Trophoblast cell (in vitro differentiated cells and primary cell): Measurements from ENCODE around the gene IDH3A.

Experiments
- DNase-seq, 2 donors: peaks; one replicate each; pipeline ENCODE4 v3.0.0-alpha.2; 2016
- H2AFZ ChIP-seq: 2 replicates; pipeline ENCODE4 v1.6.1; 2013; ENCODE audit warnings: low read length, moderate library complexity, mild to moderate bottlenecking; ENCODE audit not compliant: insufficient read depth, poor library complexity
- H2AK5ac ChIP-seq: 2 replicates; pipeline ENCODE4 v1.6.1; 2013; ENCODE audit warnings: mild to moderate bottlenecking, low read length
- H2BK120ac ChIP-seq: 2 replicates; pipeline ENCODE4 v1.6.1; 2013; ENCODE audit warnings: low read length, mild to moderate bottlenecking, moderate library complexity; ENCODE audit not compliant: insufficient read depth, poor library complexity
- H2BK12ac ChIP-seq: 2 replicates; pipeline ENCODE4 v1.6.1; 2013; ENCODE audit warnings: mild to moderate bottlenecking, low read length, moderate library complexity
- H2BK5ac ChIP-seq: 2 replicates; pipeline ENCODE4 v1.6.1; 2013; ENCODE audit warnings: low read length, low read depth, moderate library complexity, mild to moderate bottlenecking; ENCODE audit not compliant: poor library complexity
- H3K14ac ChIP-seq: 2 replicates; pipeline ENCODE4 v1.6.1; 2013; ENCODE audit warnings: mild to moderate bottlenecking, low read length
- H3K18ac ChIP-seq: 2 replicates; pipeline ENCODE4 v1.6.1; 2013; ENCODE audit warnings: mild to moderate bottlenecking, low read length
- H3K23ac ChIP-seq: 2 replicates; pipeline ENCODE4 v1.6.1; 2013; ENCODE audit warnings: low read length
- H3K27ac ChIP-seq: 2 replicates; pipeline ENCODE4 v1.5.1; 2013; ENCODE audit warnings: low read depth, mild to moderate bottlenecking, inconsistent platforms, low read length, moderate library complexity
- H3K27me3 ChIP-seq: 2 replicates; pipeline ENCODE4 v1.6.1; 2013; ENCODE audit warnings: inconsistent platforms, mild to moderate bottlenecking, low read length, moderate library complexity; ENCODE audit not compliant: insufficient read depth
- H3K36me3 ChIP-seq, 2 experiments: 1 replicate in 1 of 2; 2 replicates in 1 of 2; pipeline ENCODE4 v1.6.1; 2013; ENCODE audit warnings: low read length in 2 of 2, mild to moderate bottlenecking in 2 of 2, moderate library complexity in 1 of 2; ENCODE audit not compliant: insufficient read depth in 2 of 2, control insufficient read depth in 1 of 2
- H3K4ac ChIP-seq: 2 replicates; pipeline ENCODE4 v1.6.1; 2013; ENCODE audit warnings: low read depth, mild to moderate bottlenecking, low read length, moderate library complexity
- H3K4me1 ChIP-seq, 2 experiments: 1 replicate in 1 of 2; 2 replicates in 1 of 2; pipeline ENCODE4 v1.6.1; 2013; ENCODE audit warnings: low read length in 2 of 2, mild to moderate bottlenecking in 2 of 2, moderate library complexity in 1 of 2; ENCODE audit not compliant: insufficient read depth in 2 of 2, control insufficient read depth in 1 of 2
- H3K4me2 ChIP-seq: 2 replicates; pipeline ENCODE4 v1.6.1; 2013; ENCODE audit warnings: inconsistent platforms, mild to moderate bottlenecking, low read length, moderate library complexity
- H3K4me3 ChIP-seq: 2 replicates; pipeline ENCODE4 v1.5.1; 2013; ENCODE audit warnings: mild to moderate bottlenecking, low read depth, low read length, inconsistent platforms
- H3K79me1 ChIP-seq: one replicate; pipeline ENCODE4 v1.6.1; 2013; ENCODE audit warnings: low read length
- H3K79me2 ChIP-seq: 2 replicates; pipeline ENCODE4 v1.6.1; 2013; ENCODE audit warnings: low read length, mild to moderate bottlenecking; ENCODE audit not compliant: control insufficient read depth, insufficient read depth, poor library complexity
- H3K9ac ChIP-seq: 2 replicates; pipeline ENCODE4 v1.6.1; 2013; ENCODE audit warnings: mild to moderate bottlenecking, low read length
- H3K9me3 ChIP-seq: 2 replicates; pipeline ENCODE4 v1.6.1; 2013; ENCODE audit warnings: low read depth, mild to moderate bottlenecking, control low read depth, inconsistent platforms, low read length; ENCODE audit not compliant: insufficient read depth
- H4K12ac ChIP-seq: 2 replicates; pipeline ENCODE4 v1.6.1; 2013; ENCODE audit warnings: low read depth, mild to moderate bottlenecking, low read length, moderate library complexity
- H4K8ac ChIP-seq: 2 replicates; pipeline ENCODE4 v1.6.1; 2013; ENCODE audit warnings: low read depth, mild to moderate bottlenecking, low read length, moderate library complexity
- H4K91ac ChIP-seq: one replicate; pipeline ENCODE4 v1.6.1; 2013; ENCODE audit warnings: low read depth, mild to moderate bottlenecking, low read length, moderate library complexity
- WGBS: extraction: QIAGEN DNeasy Blood & Tissue Kit; methylation state at CpG from one replicate; pipeline ENCODE4 v1.1.7; 2013; ENCODE audit warnings: missing lambda C conversion rate; ENCODE audit not compliant: insufficient read length, insufficient coverage; ENCODE audit errors: extremely low coverage; 5-methylcytosine and 5-hydroxymethylcytosine counted together

IDH3A gene

DNA sequence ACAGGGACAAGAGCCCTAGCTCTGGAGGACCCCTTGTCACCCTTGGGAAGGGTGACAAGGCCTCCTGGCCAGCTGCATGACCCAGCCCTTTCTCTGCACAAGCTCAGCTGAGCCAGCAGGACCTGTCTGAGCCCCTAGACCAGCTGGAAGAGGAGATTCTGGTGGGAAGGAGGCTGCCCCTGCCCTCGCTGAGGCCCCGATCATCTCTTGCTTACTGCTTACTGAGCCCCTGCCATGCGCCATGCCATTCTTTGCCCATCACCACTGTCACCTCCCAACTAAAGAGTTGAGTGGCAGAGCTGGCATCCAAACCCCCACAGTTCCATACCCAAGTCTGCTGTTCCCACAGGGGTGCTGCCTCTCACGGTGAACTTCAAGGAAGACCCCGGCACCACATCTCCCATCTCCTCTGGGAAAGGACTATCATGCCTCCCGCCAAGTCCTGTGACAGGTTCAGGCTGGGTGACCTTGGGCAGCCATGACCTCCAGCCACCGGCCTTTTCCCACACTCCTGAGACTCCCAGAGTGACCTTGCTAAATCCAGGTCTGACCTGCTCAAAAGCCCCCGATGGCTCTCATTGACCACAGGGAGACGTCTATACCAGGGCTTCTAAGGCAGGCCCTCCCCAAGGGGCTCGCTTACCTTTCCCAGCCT lies 51.2 kb downstream of the IDH3A start:
- H2BK120ac ChIP-seq, result no peak overlapping the region
- no peak overlapping the region for H2AK5ac ChIP-seq

DNA sequence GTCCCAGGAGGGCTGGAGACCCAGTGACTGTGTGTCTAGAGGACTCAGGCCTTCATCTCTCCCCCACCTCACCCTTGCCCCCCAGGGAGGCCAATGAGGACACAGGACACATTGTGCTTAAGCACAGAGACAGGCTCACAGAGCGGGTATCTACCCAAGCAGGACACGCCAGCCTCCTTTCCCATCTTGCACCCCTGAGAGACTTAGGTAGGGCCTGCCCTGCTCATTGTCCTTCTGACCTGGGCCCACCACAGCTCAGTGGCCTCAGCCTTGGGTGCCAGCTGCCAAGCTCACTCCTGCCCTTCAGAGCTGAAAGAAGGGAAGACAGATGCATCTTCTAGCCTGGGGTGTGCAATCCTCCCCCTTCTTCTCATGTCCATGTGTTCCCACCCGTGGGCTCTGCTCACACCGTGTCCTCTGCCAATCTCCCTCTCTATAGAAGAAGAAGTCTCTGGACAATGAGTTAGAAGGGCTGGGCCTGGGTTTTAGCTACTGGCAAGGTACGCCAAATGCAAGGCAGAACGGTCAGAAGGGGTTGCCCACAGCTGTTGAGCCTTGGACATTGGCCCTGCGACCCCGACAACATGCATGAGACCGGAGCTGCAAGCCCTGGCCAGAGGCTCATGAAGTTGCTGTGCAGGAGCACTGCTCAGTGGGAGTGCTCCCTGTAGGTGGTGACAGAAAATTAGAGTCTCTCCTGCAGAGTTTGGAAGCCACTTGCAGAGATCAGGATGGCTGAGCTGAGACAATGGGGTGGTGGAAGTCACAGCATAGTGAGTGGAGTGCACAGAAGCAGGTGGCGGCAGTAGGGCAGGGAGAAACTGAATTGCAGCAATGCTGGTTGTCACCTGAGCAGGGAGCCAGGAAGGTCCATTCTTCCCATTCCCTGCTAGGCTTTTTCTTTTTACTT lies 52.4 kb downstream of the IDH3A start:
- Histone ChIP-seq H2BK120ac (no peak overlapping the region), H3K4ac (no peak overlapping the region), H3K27me3 (no peaks in the 10 kb centered on the region), H3K36me3 (no peaks in the 10 kb centered on the region), H3K18ac (no peak overlapping the region), H3K9ac (no peak overlapping the region), H3K79me2 (no peaks in the 10 kb centered on the region), H4K91ac (no peak overlapping the region), H3K4me1 (peaks cover 3 to 6% of the 10 kb centered on the region in 2 experiments), H3K79me1 (no peaks in the 10 kb centered on the region), H3K27ac (no peak overlapping the region), H3K4me2 (no peak overlapping the region), H4K12ac (no peak overlapping the region), H4K8ac (no peak overlapping the region), H2AK5ac (no peak overlapping the region), H2AFZ (no peak overlapping the region), H3K4me3 (no peak overlapping the region), H3K9me3 (no peaks in the 10 kb centered on the region), H3K23ac (no peak overlapping the region), H3K14ac (no peak overlapping the region), H2BK5ac (no peak overlapping the region), H2BK12ac (no peak overlapping the region)
- no peak for DNase-seq
- no CpG with 5 or more reads among the region's 10 CpGs for WGBS

More for the DNA sequence above, 51.2 kb downstream of the IDH3A start:
- no peak for DNase-seq
- H3K14ac ChIP-seq, result no peak overlapping the region
- no CpG with 5 or more reads among the region's 10 CpGs for WGBS
- H3K79me2 ChIP-seq, result no peaks in the 10 kb centered on the region
- no peaks in the 10 kb centered on the region for H3K9me3 ChIP-seq
- H4K12ac ChIP-seq, result no peak overlapping the region
- no peak overlapping the region for H2AFZ ChIP-seq
- H3K27ac ChIP-seq, result no peak overlapping the region
- no peak overlapping the region for H3K18ac ChIP-seq
- no peak overlapping the region for H3K9ac ChIP-seq
- H2BK5ac ChIP-seq, result no peak overlapping the region
- H3K36me3 ChIP-seq, result no peaks in the 10 kb centered on the region
- H4K91ac ChIP-seq, result no peak overlapping the region
- no peaks in the 10 kb centered on the region for H3K79me1 ChIP-seq
- no peak overlapping the region for H2BK12ac ChIP-seq
- H3K4me1 ChIP-seq, result no peaks in the 10 kb centered on the region
- H3K4me3 ChIP-seq, result no peak overlapping the region
- no peak overlapping the region for H3K23ac ChIP-seq
- H3K27me3 ChIP-seq, result no peaks in the 10 kb centered on the region
- H3K4me2 ChIP-seq, result no peak overlapping the region
- no peak overlapping the region for H4K8ac ChIP-seq
- H3K4ac ChIP-seq, result no peak overlapping the region

GRCh38 chr15:78203346-78204225 lies 54.4 kb downstream of the IDH3A start:
- WGBS, result no CpG with 5 or more reads among the region's 14 CpGs
- Histone ChIP-seq H3K14ac (no peak overlapping the region), H3K9ac (no peak overlapping the region)

More at GRCh38 chr15:78203346-78204225, 54.4 kb downstream of the IDH3A start:
- Histone ChIP-seq H3K79me2 (no peaks in the 10 kb centered on the region), H3K9me3 (no peaks in the 10 kb centered on the region), H3K27me3 (no peaks in the 10 kb centered on the region), H4K91ac (no peak overlapping the region), H3K18ac (no peak overlapping the region), H3K23ac (no peak overlapping the region), H3K4ac (no peak overlapping the region), H4K8ac (no peak overlapping the region), H3K4me2 (no peak overlapping the region), H2BK12ac (no peak overlapping the region), H3K79me1 (no peaks in the 10 kb centered on the region), H4K12ac (no peak overlapping the region), H3K4me3 (no peak overlapping the region), H3K36me3 (no peaks in the 10 kb centered on the region), H2BK120ac (no peak overlapping the region), H2BK5ac (no peak overlapping the region), H2AFZ (no peak overlapping the region), H2AK5ac (no peak overlapping the region), H3K27ac (no peak overlapping the region), H3K4me1 (peaks cover 10 to 15% of the 10 kb centered on the region in 2 experiments)
- no peak for DNase-seq
